ENCODE data around the gene HDAC3.

HDAC3 gene

DNA sequence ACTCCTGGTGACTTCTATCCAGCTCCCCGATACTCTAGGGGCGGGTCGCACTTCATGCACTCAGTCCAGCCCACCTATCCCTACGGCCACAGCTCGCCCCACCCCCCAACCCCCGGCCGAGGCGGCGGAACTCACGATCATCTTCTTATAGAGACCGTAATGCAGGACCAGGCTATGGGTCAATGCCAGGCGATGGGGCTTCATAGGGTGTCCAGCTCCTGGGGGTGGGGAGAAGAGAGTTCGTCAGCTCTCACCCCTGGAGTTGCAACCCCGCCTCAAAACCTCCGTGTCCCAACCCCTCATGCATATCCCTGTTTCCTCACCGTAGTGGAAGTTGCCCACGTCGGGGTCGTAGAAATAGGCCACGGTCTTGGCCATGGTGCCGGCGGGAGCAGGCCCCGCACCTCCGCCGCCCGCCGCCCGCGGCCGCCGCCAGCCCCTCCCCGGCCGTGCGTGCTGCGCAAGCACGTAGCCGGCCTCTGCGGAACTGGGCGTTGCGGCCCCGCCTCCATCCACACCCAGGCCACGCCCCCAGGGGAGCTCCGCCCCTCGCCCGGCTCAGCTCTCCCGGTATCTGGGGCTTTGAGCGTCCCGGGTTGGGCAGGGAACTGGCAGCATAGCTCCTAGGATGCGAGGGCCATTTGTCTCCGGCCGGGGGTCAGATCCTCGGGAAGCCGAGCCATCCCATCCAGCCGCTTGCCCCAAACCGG lies at the start of gene HDAC3, which contains the start of gene RELL2:
TSS of gene HDAC3 (minus strand) at position 437 of the 710 bp plus-strand sequence. CDS start at position 378, 59 bp downstream.
TSS of gene RELL2 (plus strand) at position 585 of the 710 bp plus-strand sequence. CDS start 1,229 bp downstream, outside the sequence.
- DNase-seq = peak; percentile 58

DNA sequence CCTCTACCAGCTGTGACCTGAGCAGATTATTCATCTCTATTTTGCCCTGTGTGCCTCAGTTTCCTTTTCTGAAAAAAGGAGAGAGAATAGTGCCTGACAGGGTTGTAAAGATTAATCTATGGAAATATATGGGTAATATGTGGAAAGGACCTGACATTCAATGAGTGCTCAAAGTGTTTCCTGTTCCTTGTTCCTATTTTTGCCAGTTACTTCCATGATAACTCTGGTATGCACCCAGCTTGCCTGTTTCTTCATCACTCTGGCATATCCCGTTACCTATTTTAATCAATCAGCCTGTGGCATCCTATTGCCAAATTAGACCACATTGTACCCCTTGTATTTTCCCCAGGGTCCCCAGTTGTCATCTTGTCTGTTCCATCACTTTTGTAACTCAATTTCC lies 48.9 kb upstream of the HDAC3 start:
- DNase-seq = no peak

DNA sequence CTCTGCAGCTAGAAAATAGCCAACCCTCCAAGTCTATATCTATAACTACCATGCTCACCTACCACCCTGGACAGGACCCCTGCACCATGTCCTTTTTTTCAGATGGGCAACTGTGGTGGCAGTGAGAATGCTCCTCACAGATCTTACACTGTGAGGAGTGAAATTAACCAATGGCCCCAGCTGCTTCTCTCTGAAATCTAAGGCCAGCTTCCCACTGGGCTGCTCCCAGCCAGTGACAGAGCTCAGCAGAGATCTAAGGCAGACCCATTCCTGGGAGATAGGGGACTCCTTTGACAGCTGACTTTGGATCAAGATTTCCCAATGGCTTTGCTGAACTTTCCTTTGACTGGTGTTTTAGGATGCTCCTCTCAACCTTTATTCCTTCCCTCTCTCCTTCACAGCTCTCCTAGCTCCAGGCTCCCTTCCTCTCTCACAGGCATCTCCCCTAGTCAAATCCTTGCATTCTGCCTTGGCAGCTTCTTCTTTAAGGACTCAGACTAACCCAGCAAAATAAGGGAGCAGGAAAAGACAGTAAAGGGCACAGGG lies 47.0 kb upstream of the HDAC3 start:
- DNase-seq = no peak

DNA sequence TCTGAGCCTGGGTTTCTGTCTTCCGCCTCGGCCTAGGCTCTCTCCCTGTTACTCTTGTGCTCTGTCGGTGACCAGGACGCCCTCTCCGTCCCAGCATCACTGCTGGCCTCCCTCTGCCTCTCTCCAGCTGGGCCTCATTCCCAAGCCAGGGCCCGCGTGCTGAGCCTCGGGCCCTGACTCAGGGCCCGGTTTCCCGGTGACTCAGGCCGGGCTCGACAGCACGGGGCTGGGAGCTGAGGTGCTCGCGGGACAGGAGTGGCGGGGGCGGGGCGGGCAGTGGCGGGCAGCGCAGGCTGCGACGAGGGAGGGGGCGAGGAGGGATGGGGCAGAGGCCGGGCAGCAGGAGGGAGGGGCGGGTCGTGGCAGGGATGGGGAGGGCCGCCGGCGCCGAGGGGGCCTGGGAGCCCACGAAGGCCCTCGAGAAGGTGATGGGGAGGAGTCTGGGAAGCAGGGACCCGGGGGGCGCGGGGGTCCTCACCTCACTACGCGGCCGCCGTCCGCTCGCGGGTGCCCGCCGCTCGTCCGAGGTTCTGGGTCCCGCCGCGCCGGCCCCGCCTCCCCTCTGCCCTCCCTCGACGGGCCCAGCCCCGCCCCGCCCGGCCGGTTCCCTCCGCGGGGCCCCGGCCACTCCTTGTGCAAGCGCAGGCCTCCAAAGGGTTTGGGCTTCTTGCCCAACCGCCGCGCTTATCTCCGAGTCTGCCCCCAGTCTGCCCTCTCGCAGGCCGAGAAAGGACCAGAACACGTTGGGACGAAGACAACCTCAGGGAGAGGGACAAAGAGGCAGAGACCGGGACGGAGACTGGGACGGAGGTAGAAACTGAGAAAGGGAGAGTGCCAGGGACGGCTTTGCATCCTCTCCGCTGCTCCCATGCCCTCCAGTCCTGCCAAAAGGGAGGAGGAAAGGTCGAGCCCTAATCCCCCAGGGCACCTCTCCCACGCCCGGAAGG lies 45.3 kb upstream of the HDAC3 start, which contains the start of gene ARAP3:
TSS of gene ARAP3 (minus strand) at position 536 of the 947 bp plus-strand sequence. CDS start 1,744 bp downstream, outside the sequence.
- DNase-seq = no peak

DNA sequence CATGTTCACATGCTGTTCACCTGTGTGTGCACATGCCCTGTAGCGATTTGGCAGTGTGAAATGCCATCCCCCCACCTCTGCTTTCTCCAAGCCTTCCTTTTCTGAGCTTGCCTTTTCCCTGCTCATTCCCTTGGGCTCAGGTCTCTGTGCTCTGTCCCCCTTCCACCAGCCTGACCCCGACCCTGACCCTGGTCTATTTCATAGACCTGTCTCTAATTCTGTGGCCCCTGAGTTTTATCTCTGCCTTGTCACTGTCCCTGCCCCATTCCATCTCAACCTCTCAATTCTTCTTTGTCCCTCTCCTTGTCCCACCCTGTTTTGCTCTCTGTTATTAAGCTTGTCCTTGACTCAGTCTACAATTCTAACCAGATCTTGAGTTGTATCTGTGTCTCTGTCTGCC lies 44.6 kb upstream of the HDAC3 start:
- DNase-seq = no peak

DNA sequence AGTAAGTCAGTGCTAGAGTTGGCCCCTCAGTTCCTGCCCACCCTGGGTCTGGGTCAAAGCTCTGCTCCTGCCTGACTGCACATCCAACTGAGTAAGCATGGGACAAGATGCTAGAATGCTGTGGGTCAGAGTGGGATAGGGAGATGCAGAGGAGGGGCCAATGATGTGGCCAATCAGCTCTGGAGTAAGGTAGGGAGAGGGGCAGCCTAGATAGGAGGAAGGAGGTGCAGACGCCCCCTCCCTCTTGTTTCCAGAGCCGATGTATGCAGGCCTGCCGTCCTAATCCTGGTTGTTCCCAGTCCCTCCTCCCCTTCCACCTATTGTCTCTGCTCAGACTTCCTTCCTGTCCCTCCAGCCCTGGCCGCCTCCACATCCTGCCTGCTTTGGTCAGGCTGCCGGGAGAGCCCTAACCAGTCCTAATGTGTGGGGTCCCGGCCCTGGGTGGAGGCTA lies 44.1 kb upstream of the HDAC3 start:
- DNase-seq = no peak

DNA sequence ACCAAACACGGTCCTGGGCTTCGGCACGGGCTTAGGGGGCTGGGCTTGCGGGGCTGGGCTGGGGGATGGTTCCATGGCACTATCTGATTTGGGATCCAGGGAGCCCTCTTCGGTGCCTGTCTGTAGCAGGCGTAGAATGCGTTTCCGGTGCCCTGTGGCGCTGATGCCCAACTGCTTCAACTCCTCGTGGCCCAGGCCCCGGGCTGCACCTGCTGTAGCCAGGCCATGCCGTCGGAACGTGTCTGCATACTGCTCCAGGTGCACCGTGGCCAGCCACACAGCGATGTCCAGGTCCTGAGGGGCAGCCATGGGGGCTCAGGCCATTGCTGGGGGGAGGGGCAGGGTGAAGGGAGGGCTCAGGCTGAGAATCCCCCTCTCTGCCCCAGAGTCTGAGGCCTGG lies 43.5 kb upstream of the HDAC3 start:
- DNase-seq = no peak

DNA sequence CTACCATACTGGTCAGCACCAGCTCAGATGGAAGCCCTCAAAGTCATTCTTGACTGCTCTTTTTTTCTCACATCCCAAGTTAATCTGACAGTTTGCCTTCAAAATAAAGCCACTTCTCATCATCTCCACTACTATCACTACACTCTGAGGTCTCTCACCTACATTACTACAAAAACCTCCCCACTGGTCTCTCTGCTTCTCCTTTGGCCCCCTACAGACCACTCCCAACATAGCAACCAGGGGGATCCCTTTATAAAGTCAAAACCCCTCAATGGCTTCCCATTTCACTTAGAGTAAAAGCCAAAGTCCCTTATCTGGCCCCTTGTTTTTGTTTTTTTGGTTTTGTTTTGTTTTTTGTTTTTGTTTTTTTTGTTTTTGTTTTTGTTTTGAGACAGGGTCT lies 40.8 kb upstream of the HDAC3 start:
- DNase-seq = no peak

DNA sequence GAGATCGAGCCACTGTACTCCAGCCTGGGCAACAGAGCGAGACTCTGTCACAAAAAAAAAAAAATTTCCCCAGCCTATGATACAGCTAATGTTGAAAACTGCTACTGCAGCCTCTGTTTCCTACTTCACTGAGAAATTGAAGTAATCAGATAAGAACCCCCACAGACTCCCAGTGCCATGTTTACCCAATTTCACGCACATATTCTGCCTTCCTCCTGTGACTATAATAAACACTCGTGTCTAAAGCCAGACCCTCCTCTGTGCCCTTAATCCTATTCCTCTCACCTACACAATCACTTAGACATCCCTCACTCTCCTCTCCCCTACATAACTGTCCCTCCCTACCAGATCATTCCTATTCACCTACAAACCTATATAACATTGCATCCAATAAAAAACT lies 39.0 kb upstream of the HDAC3 start:
- no peak for DNase-seq

DNA sequence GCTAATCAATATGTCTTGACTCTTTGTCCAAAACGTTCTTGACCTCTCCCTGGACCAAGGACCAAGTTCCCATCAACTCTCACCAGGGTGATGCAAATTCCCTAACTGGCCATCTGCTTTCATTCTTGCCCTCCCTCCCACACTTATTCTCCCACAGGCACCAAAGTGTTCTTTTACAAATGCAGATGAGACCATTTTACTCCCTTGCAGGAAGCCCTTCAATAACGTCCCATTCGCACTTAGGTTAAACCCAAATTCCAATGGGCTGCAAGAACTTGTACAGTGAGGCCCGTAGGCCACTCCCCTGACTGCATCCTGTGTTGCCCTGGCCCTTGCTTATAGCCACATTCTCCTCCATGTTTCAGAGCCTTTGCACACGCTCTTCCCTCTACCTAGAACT lies 38.1 kb upstream of the HDAC3 start:
- DNase-seq = no peak

DNA sequence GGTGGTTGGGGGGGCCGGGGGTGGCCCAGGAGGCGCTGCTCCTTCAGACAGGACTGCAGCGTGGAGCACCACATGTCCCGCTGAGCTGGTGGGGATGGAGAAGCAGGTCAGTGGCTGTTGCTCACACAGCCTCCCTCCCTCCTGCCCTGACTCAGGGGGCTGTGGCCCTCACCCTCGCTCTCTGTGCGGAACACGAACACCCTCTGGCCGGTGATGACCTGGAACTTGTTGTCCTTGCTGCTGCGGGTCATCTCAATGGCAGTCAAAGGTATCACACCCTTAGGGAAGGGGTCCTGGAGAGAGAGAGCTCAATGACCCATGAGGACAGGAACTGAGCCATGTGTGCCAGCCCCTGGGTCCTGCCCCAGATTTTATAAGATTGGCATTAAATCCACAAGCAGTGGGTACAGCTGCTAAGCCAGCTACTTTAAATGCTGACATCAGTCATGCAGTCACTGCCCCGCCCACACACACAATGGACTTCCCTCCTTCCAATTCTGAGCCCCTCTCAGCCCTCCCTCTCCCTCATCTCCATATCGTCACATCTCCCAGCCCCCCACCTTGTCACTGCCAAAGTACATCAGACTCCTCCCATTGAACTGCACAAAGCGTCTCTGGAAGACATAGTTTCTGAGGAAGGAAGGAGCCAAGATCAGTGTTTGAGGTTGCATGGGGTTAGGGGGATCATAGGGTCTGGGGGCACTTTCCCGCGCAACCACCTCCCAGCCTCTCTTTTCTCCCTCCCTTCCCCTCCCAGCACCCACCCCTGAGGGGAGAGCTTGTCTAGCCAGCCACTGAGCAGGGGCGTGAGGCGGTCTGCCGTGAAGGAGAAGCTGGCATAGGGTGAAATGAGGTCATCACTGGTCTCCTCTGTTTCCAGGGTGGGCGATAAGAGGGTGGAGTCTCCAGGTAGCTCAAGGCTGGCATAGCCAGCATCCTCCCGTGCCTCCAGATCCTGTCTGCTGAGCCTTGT lies 36.5 kb upstream of the HDAC3 start:
- no peak for DNase-seq

DNA sequence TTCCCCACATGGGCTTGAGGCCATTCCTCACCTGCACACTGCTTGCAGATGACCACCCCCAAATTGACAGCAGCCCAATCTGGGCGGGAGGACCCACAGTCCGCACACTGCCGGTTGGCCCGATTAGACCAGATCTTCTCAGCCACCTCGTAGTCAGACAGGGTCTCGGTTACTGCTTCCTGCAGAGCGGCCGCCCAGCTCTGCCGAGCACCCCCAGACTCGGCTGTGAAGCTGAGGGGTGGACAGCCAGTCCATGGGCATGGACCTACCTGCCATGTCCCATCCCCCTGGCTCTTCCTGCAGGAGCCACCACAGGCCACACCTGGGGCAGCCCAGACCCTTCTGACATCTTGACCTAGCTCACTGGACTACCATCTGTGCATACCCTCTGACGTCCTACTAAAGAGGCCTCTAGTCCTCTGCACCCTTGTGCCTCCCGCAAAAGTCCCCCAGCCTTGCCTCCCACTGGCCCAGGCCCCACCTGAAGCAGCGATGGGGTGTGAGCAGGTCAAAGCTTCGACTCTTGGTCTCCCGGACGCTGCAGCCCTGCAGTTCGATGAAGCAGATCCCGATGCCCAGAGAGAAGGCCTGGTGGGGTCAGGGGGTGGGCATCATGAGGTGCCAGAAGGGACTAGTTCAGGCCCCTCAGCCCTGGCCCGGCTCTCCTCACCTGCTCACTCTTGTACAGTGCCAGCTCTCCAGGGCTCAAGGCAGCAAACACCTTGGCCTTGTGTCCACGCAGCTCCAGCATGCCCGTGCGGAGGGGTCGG lies 35.6 kb upstream of the HDAC3 start:
- no peak for DNase-seq

DNA sequence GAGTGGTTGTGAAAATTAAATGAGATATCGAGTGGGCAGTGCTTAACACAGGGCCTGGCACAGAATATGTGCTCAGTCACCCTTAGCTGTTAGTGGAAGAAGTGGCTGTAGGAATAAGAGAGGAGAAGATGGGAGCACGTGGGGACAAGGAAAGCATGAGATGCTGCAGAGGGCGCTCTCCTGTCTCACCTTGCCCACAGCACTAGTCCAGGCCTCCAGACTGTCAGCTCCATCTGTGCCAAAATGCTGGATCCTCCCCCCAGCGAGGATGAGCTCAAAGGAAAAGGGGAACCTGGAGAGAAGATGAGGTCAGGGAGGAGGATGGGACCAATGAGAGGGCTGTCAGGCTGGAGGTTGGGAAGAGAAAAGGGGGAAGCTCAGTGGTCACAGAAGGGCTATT lies 32.9 kb upstream of the HDAC3 start:
- DNase-seq = no peak

DNA sequence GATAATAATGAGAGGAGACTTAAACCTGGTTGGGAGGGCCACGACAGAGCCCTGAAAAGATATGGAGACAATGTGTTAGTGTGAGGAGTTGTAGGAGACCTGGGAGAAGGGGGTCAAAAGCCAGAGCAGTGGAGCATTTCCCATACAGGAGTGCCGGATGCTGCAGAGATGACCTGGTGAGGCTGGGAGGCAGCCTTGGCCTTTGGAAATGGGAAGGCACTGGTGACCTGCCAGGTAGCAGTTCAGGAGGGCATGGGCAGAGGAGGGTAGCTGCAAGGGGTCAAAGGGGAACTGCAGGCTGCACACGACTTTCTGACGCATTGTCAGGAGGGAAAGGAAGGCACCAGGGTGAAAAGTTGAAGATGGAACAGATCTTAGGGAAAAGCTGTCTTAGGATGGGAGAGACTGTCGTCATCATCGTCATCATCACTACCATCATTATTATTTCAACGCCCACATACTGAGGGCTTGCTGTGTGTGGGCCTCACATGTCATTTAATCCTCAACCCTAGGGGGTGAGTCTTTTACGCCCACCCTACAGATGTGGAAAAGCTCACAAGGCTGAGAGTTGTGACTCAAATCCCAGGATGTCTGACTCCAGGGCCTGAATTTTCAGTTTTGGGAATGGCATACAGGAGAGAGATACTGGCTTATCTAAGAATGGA lies 32.1 kb upstream of the HDAC3 start:
- no peak for DNase-seq

DNA sequence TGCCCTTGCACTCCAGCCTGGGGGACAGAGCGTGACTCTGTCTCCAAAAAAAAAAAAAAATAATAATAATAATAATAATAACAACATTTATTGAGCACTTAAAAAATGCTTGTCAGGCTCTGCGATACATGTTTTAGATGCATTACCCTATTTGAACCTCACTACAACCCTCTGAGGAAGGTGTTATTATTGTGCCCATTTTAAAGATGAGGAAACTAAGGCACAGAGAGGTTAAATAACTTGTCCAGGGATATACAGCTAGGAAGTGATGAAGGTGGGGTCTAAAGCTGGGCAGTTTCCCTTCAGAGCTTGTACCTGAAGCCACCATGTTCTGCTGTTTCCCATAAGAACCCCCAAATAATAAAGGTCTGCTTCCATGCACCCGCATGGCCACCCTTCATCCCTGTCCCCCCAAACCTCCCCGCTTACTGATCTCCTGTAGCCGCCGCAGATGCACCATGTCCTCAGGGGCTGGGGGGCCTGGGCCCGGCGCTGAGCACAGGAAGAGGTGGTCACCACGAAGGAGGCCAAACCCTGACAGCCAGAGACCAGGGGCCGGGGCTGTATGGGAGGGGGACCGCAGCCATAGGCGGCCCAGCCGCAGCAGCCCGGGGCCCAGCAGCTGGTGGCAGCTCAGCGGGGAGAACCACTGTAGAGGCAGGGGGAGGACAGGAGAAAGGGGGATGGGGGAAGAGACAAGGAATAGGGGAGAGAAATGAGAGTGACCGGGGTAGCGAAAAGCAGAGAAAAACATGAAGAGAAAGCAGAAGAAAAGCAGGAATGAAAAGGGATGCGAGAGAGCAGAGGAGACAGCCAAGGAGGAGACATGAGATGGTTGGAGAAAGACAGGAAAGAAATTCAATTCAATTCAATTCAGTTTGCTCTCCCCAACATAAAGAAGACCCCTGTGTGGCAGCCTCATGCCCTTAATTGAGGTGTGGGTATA lies 29.6 kb upstream of the HDAC3 start:
- no peak for DNase-seq

DNA sequence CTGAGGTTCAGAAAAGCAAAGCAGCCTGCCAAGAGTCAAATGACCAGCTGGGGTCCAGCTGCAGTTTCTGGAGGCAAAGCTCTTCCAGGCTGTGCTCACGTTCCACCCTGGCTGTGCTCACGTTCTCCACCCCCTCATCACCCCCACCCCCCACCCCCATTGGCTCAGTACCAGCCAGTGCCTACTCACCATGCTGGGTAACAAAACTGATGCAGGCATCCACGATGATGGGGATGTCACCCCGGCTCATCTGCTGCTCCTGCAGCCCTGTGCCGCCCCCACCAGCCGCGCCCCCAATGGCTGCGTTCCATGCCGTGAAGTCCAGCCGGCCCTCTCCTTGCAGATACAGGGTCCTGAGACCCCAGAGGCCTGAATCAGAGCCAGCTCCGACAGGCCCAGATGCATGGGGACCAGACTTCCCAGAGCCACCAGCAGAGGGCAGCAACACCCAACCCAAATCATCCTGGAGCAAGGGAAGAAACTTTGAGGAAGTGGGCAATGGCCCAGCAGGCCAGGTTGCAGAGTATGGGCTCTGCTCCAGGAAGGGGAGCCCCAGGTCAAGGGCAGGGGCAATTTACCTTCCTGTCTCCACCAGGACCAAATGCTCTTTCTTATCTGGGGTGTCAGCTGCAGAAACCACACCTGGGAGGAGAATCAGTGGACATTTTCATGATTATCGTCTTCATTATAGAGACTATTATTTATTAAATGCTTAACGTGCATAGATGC lies 28.2 kb upstream of the HDAC3 start:
- peak; percentile 0 for DNase-seq

DNA sequence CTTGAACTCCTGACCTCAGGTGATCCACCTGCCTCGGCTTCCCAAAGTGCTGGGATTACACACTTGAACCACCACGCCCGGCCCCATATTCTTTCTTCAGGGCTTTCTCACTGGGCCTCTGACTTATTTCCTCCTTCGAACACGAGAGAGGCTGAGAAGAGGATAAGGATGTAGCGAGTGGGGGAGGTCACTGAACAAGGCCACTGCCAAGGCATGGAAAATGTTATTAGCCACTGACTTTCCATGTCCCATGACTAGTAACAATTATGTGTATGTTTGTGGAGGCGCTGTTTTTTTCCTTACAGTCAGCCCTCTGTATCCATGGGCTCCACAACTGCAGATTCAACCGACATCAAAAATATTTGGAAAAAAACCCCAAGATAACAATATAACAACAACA lies 26.9 kb upstream of the HDAC3 start:
- no peak for DNase-seq

DNA sequence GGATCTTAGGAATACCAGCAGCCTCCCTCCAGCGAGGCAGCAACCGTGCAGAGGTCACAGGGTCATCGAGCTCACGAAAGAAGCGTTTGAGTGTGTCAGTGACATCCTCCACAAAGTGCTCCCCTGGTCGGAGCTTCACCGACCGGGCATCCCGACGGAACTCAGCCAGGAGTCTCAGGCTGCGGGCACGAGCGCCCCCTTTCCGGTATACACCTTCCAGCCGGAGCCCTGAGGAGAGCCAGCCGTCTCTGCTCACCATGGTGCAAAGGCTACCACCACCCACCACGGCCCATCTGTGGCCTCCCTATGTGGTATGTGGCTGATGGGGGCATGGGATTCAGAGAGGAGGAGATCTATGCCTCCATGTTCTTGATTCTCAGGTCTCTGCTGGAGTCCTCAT lies 25.4 kb upstream of the HDAC3 start:
- DNase-seq = no peak

Data from NCI-H446 treated with DMSO at 0.1 percent for 48 hours (cell line).